ENCODE measurements around the gene LEMD2.
"Not testable (repeated sequence)": the region's sequence is repeated elsewhere in the genome, so short reads cannot be mapped to it uniquely, and the experiment has no call there.

Gene LEMD2

DNA sequence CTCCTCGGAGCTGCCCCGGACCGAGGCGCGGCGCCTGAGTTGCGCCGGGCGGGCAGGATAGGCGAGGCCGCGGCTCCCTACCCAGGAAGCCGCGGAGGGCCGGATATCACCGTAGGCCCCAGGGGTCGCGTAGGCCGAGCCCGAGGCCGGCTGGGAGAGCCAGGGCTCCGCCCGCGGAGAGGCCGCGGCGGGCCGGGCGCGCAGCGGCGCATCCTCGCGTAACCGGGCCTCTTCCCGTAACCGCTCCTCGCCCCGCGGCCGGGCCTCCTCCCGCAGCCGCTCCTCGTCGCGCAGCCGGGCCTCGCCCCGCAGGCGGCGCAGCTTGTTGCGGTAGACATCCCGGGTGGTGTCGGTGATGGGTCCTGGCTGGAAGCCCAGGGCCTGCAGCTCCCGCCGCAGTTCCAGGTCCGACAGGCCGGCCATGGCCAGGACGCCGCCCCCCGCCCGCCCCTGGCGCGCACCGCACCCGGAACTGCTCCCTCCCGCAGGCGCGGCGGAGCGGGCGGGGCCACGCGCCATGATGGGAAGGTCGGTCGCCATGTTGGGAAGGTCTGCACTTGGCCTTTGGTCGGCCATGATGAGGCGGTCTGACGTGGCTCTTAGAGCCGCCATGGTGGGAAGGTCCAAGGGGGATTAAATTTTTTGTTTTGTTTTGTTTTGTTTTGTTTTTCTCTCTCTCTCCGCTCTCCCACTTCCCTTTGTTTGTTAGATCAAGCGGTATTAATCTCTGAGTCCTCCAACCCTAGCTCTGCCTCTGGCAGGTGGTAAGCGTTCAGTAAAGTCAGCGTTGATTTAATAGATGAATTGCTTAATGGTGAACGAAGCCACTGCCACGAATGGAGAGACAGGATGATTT lies at the start of gene LEMD2:
Gene LEMD2 (minus strand): TSS at position 437 of the 856 bp plus-strand sequence. CDS start 14 bp downstream, at position 423.
- DNase-seq (ENCODE audit: low read depth in 2 of 2, low spot score in 1 of 2): peak; percentile 84

DNA sequence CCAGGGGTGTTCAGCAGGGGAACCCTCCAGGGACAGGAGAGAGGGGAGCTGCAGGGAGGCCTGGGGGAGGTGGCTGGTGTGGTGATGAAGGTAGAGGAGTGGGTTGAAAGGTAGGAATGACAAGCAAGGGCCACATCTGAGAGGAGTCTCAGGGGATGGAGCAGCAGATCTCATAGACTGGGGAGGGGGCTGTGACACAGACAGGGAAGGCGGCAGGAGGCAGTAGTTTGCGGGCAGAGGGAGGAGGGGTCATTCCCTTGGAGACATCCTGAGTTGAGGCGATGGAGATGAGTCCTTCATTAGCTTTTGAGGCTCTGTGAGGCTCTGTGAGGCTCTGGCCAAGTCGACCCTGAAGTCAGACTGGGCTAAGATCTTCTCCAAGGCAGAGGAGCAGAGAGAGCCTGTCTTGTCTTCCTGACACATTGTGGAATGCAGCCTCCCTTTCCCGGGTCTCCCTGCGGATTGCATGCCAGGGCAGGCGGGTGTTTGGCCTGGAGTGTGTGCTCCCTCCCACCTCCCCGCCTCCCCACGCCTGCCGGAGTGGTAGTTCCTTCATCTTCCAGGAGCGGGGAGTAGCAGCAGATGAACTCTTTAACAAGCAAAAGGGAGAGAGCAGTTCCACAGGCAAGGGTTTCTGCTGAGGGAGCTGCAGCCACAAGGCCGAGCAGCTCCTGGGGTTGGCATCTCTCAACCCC lies 49.2 kb upstream of the LEMD2 start:
- DNase-seq (ENCODE audit: low read depth in 2 of 2, low spot score in 1 of 2): no peak

DNA sequence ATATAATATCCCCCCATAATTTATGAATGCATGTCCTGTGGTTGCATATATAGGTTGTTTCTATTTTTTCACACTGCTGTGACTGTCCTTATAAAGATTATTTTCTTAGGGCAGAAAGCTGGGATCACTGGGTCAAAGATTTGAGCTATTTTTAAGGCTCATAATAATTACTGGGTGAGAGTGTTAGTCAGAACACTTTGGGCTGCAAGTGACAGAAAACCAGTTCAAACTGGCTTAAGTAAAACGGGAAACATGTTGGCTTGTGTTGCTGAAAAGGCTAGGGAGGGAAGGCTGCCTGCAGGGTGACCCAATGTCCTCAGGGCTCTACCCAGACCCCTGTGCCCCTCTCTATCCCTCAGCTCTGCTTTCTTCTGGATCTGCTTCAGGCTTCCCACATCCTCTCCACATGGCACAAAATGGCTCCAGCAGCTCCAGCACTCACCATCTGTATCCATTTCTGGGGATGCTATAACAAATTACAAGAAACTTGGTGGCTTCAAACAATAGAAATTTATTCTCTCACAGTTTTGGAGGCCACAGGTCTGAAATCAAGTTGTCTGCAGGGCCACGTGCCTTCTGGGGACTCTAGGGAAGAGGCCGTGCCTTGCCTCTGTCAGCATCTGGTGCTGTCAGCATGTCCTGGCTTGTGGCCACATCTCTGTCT lies 48.0 kb upstream of the LEMD2 start:
- no peak for DNase-seq (ENCODE audit: low read depth in 2 of 2, low spot score in 1 of 2)

DNA sequence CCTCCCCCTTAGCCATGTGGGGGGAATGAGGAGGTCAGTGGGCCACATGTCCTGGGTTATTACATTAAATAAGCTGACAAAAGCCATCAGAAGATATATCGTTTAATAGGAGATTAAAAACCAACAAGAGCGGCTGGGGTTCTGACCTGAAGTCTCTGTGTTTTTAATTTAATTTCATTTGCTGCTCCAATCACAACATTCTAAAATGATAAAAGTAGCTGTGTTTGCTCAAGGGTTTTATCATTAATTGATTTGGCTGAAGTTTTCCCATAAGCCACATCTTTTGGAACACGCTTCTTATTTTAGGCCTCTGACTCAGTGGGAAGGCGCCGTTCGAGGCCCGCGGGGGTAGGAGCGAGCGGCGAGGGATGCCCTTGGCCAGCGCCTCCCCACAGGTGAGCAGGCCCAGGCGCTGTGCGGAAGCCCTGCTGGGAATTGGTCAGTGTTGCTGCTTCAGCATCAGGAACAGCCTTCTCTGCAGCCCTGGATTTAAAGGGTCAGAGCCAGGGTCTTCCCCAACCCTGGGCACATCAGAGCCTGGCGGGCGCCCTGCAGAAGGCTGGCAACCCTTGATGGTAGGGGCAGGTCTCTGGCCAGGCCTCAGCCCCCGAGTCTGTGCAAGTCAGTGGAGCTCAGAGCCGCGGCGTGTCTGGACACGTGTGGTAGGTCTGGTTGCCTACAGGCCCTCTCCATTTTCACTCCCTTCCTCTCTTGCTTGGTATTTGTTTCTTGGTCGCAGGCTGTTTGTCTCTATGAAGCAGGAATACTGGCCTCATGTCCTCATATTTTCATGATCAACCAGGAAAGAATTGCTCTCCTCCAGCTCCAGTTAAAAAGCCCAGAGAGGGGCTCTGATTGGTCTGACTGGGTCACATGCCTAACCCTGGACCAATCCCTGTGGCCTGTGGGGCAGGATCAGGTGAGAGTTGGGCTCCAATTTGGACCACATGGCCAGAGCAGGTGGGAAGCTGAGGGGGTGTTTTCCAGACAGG lies 45.8 kb upstream of the LEMD2 start:
- no peak for DNase-seq (ENCODE audit: low read depth in 2 of 2, low spot score in 1 of 2)

DNA sequence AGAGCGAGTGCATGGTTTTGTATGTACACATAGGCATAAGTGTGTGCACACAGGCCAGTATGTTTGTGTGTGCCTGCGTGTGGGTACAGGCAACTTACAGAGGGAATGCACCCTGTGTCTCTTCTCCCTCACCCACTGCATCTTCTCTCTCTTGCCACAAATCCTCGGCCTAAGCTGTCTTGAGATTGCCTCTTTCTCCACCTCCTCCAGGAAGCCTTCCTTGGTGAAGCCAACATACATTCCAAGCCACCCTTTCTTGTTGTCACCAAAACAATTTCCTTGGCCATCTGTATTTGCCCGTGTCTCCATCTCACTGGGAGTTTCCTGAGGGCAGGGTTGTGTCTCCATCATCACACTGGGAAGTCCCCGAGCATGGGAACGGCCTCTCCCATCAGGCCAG lies 44.7 kb upstream of the LEMD2 start:
- no peak for DNase-seq (ENCODE audit: low read depth in 2 of 2, low spot score in 1 of 2)

DNA sequence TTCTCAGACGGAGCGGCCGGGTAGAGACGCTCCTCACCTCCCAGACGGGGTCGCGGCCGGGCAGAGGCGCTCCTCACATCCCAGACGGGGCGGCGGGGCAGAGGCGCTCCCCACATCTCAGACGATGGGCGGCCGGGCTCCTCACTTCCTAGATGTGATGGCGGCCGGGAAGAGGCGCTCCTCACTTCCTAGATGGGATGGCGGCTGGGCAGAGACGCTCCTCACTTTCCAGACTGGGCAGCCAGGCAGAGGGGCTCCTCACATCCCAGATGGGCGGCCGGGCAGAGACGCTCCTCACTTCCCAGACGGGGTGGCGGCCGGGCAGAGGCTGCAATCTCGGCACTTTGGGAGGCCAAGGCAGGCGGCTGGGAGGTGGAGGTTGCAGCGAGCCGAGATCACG lies 43.9 kb upstream of the LEMD2 start:
- DNase-seq (ENCODE audit: low read depth in 2 of 2, low spot score in 1 of 2): not testable (repeated sequence)

DNA sequence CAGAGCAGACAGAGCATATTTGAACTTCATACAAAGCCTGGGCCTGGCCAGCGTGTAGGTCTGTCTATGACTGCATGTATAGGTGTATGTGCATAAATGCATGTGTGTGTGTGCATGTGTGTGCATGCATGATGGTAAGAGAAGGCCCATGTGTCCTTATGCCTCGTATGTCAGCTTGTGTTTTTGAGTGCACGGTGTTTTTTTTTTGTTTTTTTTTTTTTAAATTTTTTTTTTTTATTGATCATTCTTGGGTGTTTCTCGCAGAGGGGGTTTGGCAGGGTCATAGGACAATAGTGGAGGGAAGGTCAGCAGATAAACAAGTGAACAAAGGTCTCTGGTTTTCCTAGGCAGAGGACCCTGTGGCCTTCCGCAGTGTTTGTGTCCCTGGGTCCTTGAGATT lies 42.8 kb upstream of the LEMD2 start:
- DNase-seq (ENCODE audit: low read depth in 2 of 2, low spot score in 1 of 2): not testable (repeated sequence)

DNA sequence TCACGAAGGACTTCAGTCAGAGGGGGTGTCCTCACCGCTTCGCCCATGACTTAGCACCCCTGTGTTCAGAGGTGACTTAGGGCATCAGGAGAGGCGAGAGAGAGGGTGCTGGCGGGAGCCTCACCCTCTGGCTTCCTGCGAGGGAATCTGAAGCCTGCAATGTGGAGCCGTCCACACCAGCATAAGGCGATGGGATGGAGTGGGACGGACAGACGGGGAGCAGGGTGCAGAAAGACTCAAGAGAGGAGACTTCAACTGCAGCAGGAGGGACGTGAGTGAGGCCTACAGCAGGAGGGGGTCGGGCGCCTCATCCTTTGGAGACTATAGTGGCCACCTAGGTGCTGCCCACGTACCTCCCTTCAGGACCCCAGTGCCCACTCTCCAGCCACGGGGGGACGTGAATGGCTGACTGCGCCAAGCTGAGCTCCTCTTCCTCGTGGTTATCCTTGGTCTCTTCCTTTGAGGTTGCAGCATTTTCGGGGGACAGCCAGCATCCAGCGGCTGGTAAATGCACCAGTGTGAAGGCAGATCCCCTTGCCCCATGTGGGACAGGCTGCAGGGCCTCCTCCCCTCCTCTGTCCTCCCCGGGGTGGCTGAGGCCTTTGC lies 41.8 kb upstream of the LEMD2 start:
- DNase-seq (ENCODE audit: low read depth in 2 of 2, low spot score in 1 of 2): no peak

DNA sequence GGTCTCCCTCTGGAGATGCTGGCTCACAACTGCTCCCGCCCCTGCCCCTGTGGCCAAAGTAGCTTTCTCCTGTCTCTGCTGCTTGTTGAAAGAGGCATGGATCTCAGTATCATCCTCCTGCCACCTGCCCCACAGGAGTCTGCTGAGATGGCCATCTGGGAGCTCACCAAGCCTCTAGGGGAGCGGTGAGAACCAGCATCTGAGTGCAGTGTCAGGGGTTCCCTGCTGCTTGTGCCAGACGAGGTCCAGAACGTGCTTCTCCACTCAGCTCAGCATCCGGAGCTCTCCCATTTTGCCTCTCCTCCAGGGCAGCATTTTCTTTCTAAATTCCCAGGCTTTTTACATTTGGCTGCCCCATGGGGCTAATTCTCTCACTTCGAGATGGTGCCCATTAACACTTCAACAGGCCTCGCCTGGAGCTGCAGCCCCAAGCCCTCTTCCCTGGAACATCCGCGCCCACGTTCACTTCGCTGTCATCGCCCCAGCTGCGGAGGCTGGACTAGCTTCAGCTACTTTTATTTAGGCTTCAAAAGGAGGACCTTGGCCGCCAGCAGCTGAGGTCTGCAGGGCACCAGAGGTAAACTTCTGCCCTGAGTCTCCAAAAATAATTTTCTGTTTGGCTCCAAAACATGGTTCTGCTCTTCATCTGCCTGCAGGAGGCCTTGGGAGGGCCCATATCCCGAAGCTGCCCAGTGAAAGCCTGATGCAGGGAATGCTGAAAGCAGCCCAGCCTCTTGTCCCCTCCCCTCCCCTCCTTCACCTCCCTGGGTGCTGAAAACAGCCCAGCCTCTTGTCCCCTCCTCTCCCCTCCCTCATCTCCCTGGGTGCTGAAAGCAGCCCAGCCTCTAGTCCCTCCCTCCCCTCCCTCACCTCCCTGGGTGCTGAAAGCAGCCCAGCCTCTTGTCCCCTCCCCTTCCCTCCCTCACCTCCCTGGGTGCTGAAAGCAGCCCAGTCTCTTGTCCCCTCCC lies 40.1 kb upstream of the LEMD2 start:
- DNase-seq (ENCODE audit: low read depth in 2 of 2, low spot score in 1 of 2): no peak

DNA sequence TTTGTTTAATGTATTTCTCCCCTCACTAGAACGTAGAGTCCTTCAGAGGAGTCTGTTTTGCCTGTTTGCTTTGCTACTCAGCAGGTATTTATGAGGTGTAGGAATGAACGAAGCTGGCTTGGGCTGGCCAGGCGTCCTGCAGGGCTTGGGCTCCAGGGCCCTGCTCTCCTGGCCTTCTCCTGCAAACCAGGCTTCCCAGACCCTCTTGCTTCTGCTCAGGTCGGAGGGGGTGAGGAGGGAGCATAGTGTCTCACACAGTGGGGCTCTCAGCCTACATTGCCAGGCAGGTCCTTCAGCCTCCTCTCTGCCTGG lies 39.5 kb upstream of the LEMD2 start:
- no peak for DNase-seq (ENCODE audit: low read depth in 2 of 2, low spot score in 1 of 2)

DNA sequence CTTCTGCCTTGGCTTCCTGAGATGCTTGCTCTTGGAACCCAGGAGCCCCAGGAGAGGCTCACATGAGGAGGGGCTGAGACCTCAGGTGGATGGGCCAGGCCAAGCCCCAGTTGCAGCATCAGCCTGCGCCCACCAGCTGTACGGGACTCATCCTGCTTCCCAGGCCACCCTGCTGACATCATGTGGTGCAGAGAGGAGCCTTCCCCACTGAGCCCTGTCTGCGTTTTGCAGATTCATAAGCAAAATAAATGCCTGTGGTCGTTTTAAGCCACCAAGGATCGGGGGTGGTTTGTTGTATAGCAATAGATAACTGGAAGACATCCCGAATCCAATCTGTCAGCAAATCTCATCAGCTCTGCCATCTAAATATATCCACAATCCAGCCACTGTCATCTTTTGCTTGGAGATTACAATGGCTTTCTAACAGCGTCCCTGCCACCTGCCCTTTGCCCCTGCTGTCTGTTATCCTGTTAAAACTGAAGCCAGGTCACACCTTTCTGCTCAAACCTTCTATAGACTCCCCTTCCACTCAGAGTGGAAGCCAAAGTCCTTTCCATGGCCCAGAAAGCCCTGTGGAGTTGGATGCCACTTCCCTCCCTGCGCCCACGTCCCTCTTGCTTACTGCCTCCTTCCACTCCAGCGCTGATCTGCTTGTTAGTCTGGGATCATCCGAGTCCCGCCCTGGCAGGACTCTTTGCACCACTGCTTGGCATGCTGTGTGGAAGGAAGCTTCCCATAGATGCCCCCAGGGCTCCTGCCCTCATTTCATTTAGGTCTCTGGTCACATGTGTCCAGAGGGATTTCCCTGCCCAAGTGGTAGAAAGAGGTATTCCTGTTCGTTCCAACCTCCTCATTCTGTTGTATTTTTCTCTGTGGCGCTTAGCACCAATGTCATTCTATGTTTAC lies 38.9 kb upstream of the LEMD2 start:
- no peak for DNase-seq (ENCODE audit: low read depth in 2 of 2, low spot score in 1 of 2)

DNA sequence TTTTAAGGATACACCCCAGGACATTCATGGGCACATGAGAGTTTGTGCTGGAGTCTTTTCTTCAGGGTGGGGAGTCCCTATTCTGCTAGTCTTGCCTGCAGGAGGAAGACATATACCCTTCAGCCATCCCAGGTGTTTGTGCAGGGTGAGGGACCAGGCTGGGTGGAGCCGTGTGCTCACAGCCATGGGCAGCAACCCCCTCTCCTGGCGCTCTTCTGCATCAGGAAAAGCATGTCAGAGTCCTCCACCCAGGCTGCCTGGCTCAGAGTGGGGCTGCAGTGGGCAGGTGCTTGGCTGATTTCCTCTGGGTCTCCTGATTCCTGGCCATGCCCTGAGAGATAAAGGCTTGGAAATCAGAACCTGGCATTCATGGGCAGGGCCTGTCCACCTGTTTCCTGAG lies 37.6 kb upstream of the LEMD2 start:
- DNase-seq (ENCODE audit: low read depth in 2 of 2, low spot score in 1 of 2): no peak

DNA sequence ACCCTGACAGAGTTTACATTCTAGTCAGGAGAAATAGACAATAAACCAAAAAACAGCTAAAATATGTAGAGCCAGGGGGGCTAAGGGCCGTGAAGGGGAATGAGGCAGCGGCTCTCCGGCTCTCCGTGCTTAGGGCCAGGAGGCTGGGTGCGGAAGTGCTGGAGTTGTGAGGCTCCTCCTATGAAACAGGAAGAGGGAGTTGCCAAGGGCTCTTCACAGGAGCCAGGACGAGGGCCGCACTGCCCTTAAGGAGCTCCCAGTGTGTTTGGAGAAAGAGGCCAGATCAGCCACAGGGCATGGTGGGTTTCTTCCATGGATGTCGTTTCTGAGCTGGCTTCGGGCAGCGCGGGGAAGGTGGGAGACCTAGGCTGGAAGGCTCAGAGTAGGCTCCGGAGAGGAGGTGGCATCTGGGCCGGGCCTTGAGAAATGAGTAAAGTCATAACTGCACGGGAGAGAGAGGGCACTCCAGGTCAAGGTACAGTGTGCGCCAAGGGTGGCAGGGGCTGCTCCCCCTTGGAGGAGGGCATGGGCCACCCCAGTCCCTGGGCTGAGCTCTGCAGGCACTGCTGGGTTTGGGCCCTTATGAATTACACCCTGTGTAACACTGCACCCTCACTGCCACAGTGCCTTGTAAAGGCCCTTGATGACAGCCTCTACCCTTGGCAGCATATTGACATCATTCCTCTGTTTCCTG lies 35.7 kb upstream of the LEMD2 start:
- DNase-seq (ENCODE audit: low read depth in 2 of 2, low spot score in 1 of 2): no peak

DNA sequence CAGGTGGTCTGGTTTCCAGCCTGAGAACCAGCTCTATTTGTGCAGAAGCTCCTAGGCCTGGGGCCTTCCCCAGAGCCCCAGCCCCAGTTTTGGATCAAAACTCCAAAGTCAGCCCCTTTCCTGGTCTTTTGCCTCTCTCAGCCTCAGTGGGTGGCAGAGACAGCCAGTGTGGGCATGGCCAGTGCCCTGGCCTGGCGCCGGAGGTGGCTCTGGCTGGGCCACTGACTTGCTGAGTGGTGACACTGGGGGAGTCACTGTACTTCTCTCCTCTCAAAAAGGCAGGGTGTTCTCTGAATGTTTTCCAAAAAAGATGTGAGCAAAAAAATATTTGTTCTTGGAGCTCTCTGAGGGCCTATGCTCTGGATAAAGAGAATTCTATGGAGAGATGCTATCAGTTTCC lies 34.9 kb upstream of the LEMD2 start:
- DNase-seq (ENCODE audit: low read depth in 2 of 2, low spot score in 1 of 2): no peak

DNA sequence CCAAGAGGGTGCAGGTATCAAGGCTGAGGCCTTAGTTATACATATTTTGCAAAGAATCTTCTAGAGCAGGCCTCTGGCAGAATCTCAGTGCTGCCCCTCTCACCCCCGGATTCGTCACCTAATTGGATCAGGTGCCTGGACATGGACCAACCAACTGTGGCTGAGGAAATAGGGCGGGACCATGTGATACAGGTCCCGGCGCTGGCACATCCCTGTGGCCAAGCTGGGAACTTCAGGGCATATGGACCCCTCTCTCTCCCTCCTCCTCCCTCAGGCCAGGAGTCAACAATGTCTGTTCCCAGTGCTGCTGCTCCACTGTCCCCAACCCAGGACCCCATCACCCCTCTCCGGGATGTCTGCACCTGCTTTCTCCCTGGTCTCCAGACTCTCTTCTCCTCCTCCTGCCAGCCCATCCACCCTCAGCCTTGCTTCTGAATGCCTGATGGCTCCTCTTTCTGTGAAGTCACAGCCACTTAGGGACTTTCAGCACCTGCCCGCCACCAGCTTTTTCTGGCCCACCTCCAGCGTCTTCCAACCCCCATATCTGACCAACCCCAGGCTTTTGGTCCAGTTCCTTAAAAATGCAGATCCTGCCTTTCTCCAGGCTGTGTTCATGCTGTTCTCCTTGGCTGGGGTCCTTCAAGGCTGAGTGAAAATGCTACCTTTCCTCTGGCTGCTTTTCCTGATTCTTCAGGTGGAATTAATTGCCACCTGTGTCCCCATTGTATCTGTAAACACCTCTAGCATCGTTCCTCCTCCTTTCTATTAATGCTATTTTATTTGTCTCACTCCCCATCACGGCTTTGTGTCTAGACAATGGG lies 33.9 kb upstream of the LEMD2 start:
- no peak for DNase-seq (ENCODE audit: low read depth in 2 of 2, low spot score in 1 of 2)

DNA sequence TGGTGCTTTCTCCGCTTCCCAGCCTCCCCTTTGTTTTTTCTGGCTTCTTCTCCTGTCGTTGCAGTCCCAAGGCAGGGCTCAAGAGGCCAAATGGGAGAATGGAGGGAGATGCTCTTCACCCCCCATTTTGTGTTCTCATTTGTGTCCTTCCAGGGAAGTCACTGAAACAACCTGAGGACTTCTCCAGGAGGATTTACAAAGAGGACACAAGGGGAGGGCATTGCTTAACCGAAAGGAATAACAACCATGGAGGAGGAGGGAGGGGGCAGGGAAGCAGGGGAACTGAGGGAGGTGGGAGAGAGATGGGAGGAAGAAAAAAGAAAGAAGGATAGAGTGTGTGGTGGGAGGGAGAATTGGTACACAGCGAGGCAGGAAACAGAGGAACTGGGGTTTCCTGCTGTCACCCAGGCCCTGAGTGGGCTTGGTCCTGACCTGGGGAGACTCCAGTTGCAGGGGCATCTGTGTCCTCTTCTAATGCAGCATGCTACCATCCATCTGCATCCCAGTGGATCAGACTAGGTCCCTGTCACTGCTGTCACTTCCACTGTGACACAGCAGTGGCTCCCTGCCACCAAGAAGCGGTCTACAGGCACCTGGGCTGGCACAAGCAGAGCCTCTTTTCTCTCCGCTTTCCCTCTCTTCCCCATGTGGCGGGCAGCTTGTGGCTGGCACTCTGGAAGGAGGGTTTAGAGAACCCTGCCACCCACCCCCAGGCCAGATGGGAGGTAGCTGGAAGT lies 32.0 kb upstream of the LEMD2 start:
- no peak for DNase-seq (ENCODE audit: low read depth in 2 of 2, low spot score in 1 of 2)

Data from stimulated activated CD8-positive, alpha-beta memory T cell treated with anti-CD3 and anti-CD28 coated beads, Interleukin-4, amount 100 ng/mL, for 4 hours (primary cell).